HepG2 (cell line): Measurements from ENCODE around the gene C14orf93. TPM values are rescaled to one million over a fixed set of nuclear protein-coding genes. Genes with fewer than 3 reads are reported as not detected.

ENCODE experiments used
- ESRRA ChIP-seq: sonication (generic); formaldehyde crosslinking; IDR thresholded peaks from 2 replicates; pipeline ENCODE4 v1.5.1; 2020; ENCODE audit warnings: mild to moderate bottlenecking, low read depth, missing genetic modification reagents
- GATAD1 ChIP-seq: IDR thresholded peaks from 2 replicates; pipeline ENCODE4 v1.6.1; 2016; ENCODE audit warnings: missing genetic modification reagents, missing compliant biosample characterization
- HBP1 ChIP-seq: IDR thresholded peaks from 2 replicates; pipeline ENCODE4 v1.6.1; 2016; ENCODE audit warnings: low read depth, control low read depth
- JDP2 ChIP-seq: sonication (generic); formaldehyde crosslinking; IDR thresholded peaks from 2 replicates; pipeline ENCODE4 v1.8.1; 2022; ENCODE audit warnings: missing genetic modification reagents, borderline replicate concordance
- RFX5 ChIP-seq: IDR thresholded peaks from 2 replicates; pipeline ENCODE4 v1.6.1; 2011; ENCODE audit warnings: low read depth, low read length, improper control_type of control experiment
- TBL1XR1 ChIP-seq: fragments of 150-350 bp; IDR thresholded peaks from 2 replicates; pipeline ENCODE4 v1.6.1; 2014; ENCODE audit warnings: borderline replicate concordance, low read length; ENCODE audit not compliant: partially characterized antibody
- TP53 ChIP-seq: sonication (generic); formaldehyde crosslinking; conservative IDR thresholded peaks from 2 replicates; pipeline ENCODE4 v1.4.0; 2020; ENCODE audit warnings: missing genetic modification reagents
- ZBTB20 ChIP-seq: sonication (generic); formaldehyde crosslinking; IDR thresholded peaks from 2 replicates; pipeline ENCODE4 v1.8.1; 2023; ENCODE audit warnings: missing genetic modification reagents, low read depth, mild to moderate bottlenecking, borderline replicate concordance
- ZBTB37 ChIP-seq: sonication (generic); formaldehyde crosslinking; IDR thresholded peaks from 2 replicates; pipeline ENCODE4 v1.4.0; 2020; ENCODE audit warnings: mild to moderate bottlenecking, missing genetic modification reagents
- ZFYVE20 ChIP-seq: sonication (generic); formaldehyde crosslinking; IDR thresholded peaks from 2 replicates; pipeline ENCODE4 v1.8.0; 2023; ENCODE audit warnings: low read depth, mild to moderate bottlenecking, moderate library complexity, missing genetic modification reagents, borderline replicate concordance
- ZNF136 ChIP-seq: sonication (generic); formaldehyde crosslinking; IDR thresholded peaks from 2 replicates; pipeline ENCODE4 v1.8.1; 2022; ENCODE audit warnings: low read depth, mild to moderate bottlenecking, moderate library complexity, missing genetic modification reagents
- ZNF160 ChIP-seq: sonication (generic); formaldehyde crosslinking; IDR thresholded peaks from 2 replicates; pipeline ENCODE4 v1.8.0; 2022; ENCODE audit warnings: mild to moderate bottlenecking, inconsistent platforms, missing genetic modification reagents
- ZNF33A ChIP-seq: sonication (generic); formaldehyde crosslinking; IDR thresholded peaks from 2 replicates; pipeline ENCODE4 v1.5.1; 2020; ENCODE audit warnings: missing genetic modification reagents, mild to moderate bottlenecking, moderate library complexity, borderline replicate concordance
- ZNF432 ChIP-seq: sonication (generic); formaldehyde crosslinking; IDR thresholded peaks from 2 replicates; pipeline ENCODE4 v1.5.0; 2020; ENCODE audit warnings: missing genetic modification reagents, mild to moderate bottlenecking, borderline replicate concordance
- ZNF75D ChIP-seq: sonication (generic); formaldehyde crosslinking; IDR thresholded peaks from 2 replicates; pipeline ENCODE4 v1.8.1; 2023; ENCODE audit warnings: missing genetic modification reagents, mild to moderate bottlenecking, borderline replicate concordance
- polyA plus RNA-seq, 8 experiments: library from polyadenylated mRNA; depleted of rRNA in 3 of 8; stranded (reverse) in 7 of 8; unstranded in 1 of 8; fragments of >200 nt; fragmentation: Illumina TruSeq in 4 of 8; extraction: Trizol in 4 of 8; gene quantifications; 2 replicates each; pipeline versions ENCODE4 v1.2.1 to v1.2.3, GENCODE V29; 2011 to 2016; ENCODE audit warnings: low read depth in 4 of 8, missing spikeins in 1 of 8, mixed read lengths in 1 of 8; ENCODE audit not compliant: insufficient read depth in 1 of 8
- total RNA-seq, 5 experiments: library from RNA; depleted of rRNA; stranded (reverse); fragments of >200 nt; fragmentation: Illumina TruSeq; extraction: Trizol; gene quantifications; 2 replicates each; pipeline ENCODE4 v1.2.3, GENCODE V29; 2016; ENCODE audit warnings: low read depth in 1 of 5
- TF ChIP-seq, protein P1 (sequence below), 2 experiments: fragments of 450-650 bp in 1 of 2; sonication (generic) in 1 of 2; formaldehyde crosslinking in 1 of 2; IDR thresholded peaks; 2 replicates each; pipeline versions ENCODE4 v1.6.1 to v1.8.0; 2016 to 2022; ENCODE audit warnings: antibody characterized with exemption in 1 of 2, mild to moderate bottlenecking in 1 of 2, missing genetic modification reagents in 1 of 2

The C14orf93 gene
- total and polyA plus RNA-seq, 2 of the 13 experiments (the other 11 are each of a cell fraction or from before 2014, with no cell fraction given): 11.4 to 22.5 TPM

DNA sequence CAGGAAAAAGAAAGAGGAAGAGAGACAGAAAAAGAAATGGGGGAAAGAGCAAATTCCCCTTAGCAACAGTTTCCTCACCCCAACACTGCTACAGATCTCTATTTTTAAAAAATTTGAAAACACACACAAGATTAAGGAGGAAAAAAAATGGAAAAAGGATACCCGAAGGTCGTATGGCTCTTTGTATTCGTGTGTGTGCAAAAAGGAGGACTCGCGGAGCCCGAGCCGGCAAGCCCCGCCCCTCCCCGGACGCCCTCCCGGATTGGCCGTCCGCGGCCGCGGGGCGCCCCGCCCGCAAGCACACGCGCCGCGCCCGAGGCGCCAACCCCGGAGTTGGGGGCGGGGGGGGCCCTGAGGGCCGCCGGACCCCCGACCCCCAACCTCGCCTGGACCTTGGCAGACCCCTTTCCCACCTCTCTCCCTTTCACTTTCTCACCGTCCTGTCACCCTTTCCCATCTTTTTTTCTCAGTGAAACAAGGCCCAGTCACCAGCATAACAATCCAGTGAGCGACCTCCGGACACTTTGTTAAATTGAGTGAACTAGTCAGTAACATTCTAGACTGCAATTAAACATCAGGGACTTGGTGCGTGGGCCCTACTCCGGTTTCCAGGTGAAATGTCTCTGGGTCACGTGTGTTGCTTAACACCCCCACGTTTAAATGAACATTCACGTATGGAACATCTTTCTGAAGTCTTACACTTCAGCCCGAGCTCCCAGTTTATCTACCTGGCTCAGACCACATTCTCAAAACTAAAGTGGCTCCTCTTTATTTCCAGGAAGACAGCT, at the start of gene C14orf93 (continued):
- TF ChIP-seq HBP1 (CRISPR knock-in tag): no peak
- 0 out of 2 replicates have a peak, but pooled peaks have one; percentile 24 for TF ChIP-seq ZBTB37 (CRISPR knock-in tag)
- TF ChIP-seq, protein P1, sequence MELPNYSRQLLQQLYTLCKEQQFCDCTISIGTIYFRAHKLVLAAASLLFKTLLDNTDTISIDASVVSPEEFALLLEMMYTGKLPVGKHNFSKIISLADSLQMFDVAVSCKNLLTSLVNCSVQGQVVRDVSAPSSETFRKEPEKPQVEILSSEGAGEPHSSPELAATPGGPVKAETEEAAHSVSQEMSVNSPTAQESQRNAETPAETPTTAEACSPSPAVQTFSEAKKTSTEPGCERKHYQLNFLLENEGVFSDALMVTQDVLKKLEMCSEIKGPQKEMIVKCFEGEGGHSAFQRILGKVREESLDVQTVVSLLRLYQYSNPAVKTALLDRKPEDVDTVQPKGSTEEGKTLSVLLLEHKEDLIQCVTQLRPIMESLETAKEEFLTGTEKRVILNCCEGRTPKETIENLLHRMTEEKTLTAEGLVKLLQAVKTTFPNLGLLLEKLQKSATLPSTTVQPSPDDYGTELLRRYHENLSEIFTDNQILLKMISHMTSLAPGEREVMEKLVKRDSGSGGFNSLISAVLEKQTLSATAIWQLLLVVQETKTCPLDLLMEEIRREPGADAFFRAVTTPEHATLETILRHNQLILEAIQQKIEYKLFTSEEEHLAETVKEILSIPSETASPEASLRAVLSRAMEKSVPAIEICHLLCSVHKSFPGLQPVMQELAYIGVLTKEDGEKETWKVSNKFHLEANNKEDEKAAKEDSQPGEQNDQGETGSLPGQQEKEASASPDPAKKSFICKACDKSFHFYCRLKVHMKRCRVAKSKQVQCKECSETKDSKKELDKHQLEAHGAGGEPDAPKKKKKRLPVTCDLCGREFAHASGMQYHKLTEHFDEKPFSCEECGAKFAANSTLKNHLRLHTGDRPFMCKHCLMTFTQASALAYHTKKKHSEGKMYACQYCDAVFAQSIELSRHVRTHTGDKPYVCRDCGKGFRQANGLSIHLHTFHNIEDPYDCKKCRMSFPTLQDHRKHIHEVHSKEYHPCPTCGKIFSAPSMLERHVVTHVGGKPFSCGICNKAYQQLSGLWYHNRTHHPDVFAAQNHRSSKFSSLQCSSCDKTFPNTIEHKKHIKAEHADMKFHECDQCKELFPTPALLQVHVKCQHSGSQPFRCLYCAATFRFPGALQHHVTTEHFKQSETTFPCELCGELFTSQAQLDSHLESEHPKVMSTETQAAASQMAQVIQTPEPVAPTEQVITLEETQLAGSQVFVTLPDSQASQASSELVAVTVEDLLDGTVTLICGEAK (IDR thresholded peaks at IDR 0.05): no peak
- TF ChIP-seq, protein P1 (CRISPR knock-in tag; IDR thresholded peaks at IDR 0.05): no peak; the same call in none of the 2 replicates
- TF ChIP-seq RFX5: no peak
- TF ChIP-seq TP53 (CRISPR knock-in tag): no peak
- no peak; the same call in 1 of the 2 replicates for TF ChIP-seq ZBTB20 (CRISPR knock-in tag)
- peak; percentile 78; the same call in 1 of the 2 replicates for TF ChIP-seq ZNF33A (CRISPR knock-in tag)
- no peak; the same call in 1 of the 2 replicates for TF ChIP-seq GATAD1 (CRISPR knock-in tag)
- no peak for TF ChIP-seq ZNF432
- no peak for TF ChIP-seq ZFYVE20 (CRISPR knock-in tag)
- TF ChIP-seq ZNF136 (CRISPR knock-in tag): no peak
- peak; percentile 77; the same call in 1 of the 2 replicates for TF ChIP-seq ZNF160
- peak; percentile 22 for TF ChIP-seq TBL1XR1
- no peak for TF ChIP-seq JDP2
- peak; percentile 47; the same call in 1 of the 2 replicates for TF ChIP-seq ESRRA (CRISPR knock-in tag)
- TF ChIP-seq ZNF75D (CRISPR knock-in tag): no peak
